ENCODE data around the gene FTO.

The FTO gene

GRCh38 chr16:53755026-53755910 is 51.3 kb downstream of the FTO start:
- Histone ChIP-seq H3K27ac (ENCODE audit: low read length) (peak overlapping the region; percentile 16), H3K36me3 (ENCODE audit: control insufficient read depth in 1 of 2, insufficient read depth in 2 of 2, low read length in 2 of 2) (no peaks in the 10 kb centered on the region), H3K4me3 (ENCODE audit: low read depth in 1 of 2, low read length in 2 of 2) (no peak overlapping the region), H3K4me1 (ENCODE audit: control insufficient read depth in 1 of 2, insufficient read depth in 2 of 2, low read length in 2 of 2) (peaks cover 0 to 25% of the 10 kb centered on the region in 2 donors), H3K9me3 (ENCODE audit: control insufficient read depth in 1 of 2, low read length in 2 of 2) (no peaks in the 10 kb centered on the region), H3K27me3 (ENCODE audit: low read depth, low read length) (no peaks in the 10 kb centered on the region)

GRCh38 chr16:53756275-53756996 is 52.5 kb downstream of the FTO start:
- Histone ChIP-seq H3K27me3 (ENCODE audit: low read depth, low read length) (no peaks in the 10 kb centered on the region), H3K27ac (ENCODE audit: low read length) (peak overlapping the region; percentile 16), H3K9me3 (ENCODE audit: control insufficient read depth in 1 of 2, low read length in 2 of 2) (no peaks in the 10 kb centered on the region), H3K4me1 (ENCODE audit: control insufficient read depth in 1 of 2, insufficient read depth in 2 of 2, low read length in 2 of 2) (peaks cover 0 to 25% of the 10 kb centered on the region in 2 donors), H3K4me3 (ENCODE audit: low read depth in 1 of 2, low read length in 2 of 2) (no peak overlapping the region), H3K36me3 (ENCODE audit: control insufficient read depth in 1 of 2, insufficient read depth in 2 of 2, low read length in 2 of 2) (no peaks in the 10 kb centered on the region)

- H3K36me3 ChIP-seq (ENCODE audit: control insufficient read depth in 1 of 2, insufficient read depth in 2 of 2, low read length in 2 of 2): no peaks in the 10 kb centered on the region
- no peaks in the 10 kb centered on the region for H3K27me3 ChIP-seq (ENCODE audit: low read depth, low read length)
- no peaks in the 10 kb centered on the region for H3K9me3 ChIP-seq (ENCODE audit: control insufficient read depth in 1 of 2, low read length in 2 of 2)
- H3K4me3 ChIP-seq (ENCODE audit: low read depth in 1 of 2, low read length in 2 of 2): no peak overlapping the region
- H3K4me1 ChIP-seq (ENCODE audit: control insufficient read depth in 1 of 2, insufficient read depth in 2 of 2, low read length in 2 of 2): peaks cover 0 to 29% of the 10 kb centered on the region in 2 donors
- H3K27ac ChIP-seq (ENCODE audit: low read length): no peak overlapping the region
Observed at GRCh38 chr16:53757971-53758609, 54.1 kb downstream of the FTO start.

- no peaks in the 10 kb centered on the region for H3K36me3 ChIP-seq (ENCODE audit: control insufficient read depth in 1 of 2, insufficient read depth in 2 of 2, low read length in 2 of 2)
- H3K4me3 ChIP-seq (ENCODE audit: low read depth in 1 of 2, low read length in 2 of 2): no peak overlapping the region
- no peak overlapping the region for H3K27ac ChIP-seq (ENCODE audit: low read length)
- no peaks in the 10 kb centered on the region for H3K27me3 ChIP-seq (ENCODE audit: low read depth, low read length)
- H3K4me1 ChIP-seq (ENCODE audit: control insufficient read depth in 1 of 2, insufficient read depth in 2 of 2, low read length in 2 of 2): peaks cover 0 to 8% of the 10 kb centered on the region in 2 donors
- H3K9me3 ChIP-seq (ENCODE audit: control insufficient read depth in 1 of 2, low read length in 2 of 2): no peaks in the 10 kb centered on the region
Observed at GRCh38 chr16:53761962-53762703, 58.2 kb downstream of the FTO start.

GRCh38 chr16:53766304-53767016 is 62.5 kb downstream of the FTO start:
- Histone ChIP-seq H3K27ac (ENCODE audit: low read length) (no peak overlapping the region), H3K27me3 (ENCODE audit: low read depth, low read length) (no peaks in the 10 kb centered on the region), H3K9me3 (ENCODE audit: control insufficient read depth in 1 of 2, low read length in 2 of 2) (no peaks in the 10 kb centered on the region), H3K36me3 (ENCODE audit: control insufficient read depth in 1 of 2, insufficient read depth in 2 of 2, low read length in 2 of 2) (no peaks in the 10 kb centered on the region), H3K4me1 (ENCODE audit: control insufficient read depth in 1 of 2, insufficient read depth in 2 of 2, low read length in 2 of 2) (peaks cover 0 to 25% of the 10 kb centered on the region in 2 donors), H3K4me3 (ENCODE audit: low read depth in 1 of 2, low read length in 2 of 2) (no peak overlapping the region)

- Histone ChIP-seq H3K4me3 (ENCODE audit: low read depth in 1 of 2, low read length in 2 of 2) (no peak overlapping the region), H3K36me3 (ENCODE audit: control insufficient read depth in 1 of 2, insufficient read depth in 2 of 2, low read length in 2 of 2) (no peaks in the 10 kb centered on the region), H3K27ac (ENCODE audit: low read length) (no peak overlapping the region), H3K27me3 (ENCODE audit: low read depth, low read length) (no peaks in the 10 kb centered on the region), H3K9me3 (ENCODE audit: control insufficient read depth in 1 of 2, low read length in 2 of 2) (no peaks in the 10 kb centered on the region), H3K4me1 (ENCODE audit: control insufficient read depth in 1 of 2, insufficient read depth in 2 of 2, low read length in 2 of 2) (peaks cover 0 to 25% of the 10 kb centered on the region in 2 donors)
Observed at GRCh38 chr16:53768167-53768566, 64.2 kb downstream of the FTO start.

GRCh38 chr16:53768593-53768992 is 64.6 kb downstream of the FTO start:
- Histone ChIP-seq H3K27ac (ENCODE audit: low read length) (no peak overlapping the region), H3K4me1 (ENCODE audit: control insufficient read depth in 1 of 2, insufficient read depth in 2 of 2, low read length in 2 of 2) (peaks cover 4 to 29% of the 10 kb centered on the region in 2 donors), H3K4me3 (ENCODE audit: low read depth in 1 of 2, low read length in 2 of 2) (no peak overlapping the region), H3K27me3 (ENCODE audit: low read depth, low read length) (no peaks in the 10 kb centered on the region), H3K9me3 (ENCODE audit: control insufficient read depth in 1 of 2, low read length in 2 of 2) (no peaks in the 10 kb centered on the region), H3K36me3 (ENCODE audit: control insufficient read depth in 1 of 2, insufficient read depth in 2 of 2, low read length in 2 of 2) (no peaks in the 10 kb centered on the region)

- H3K9me3 ChIP-seq (ENCODE audit: control insufficient read depth in 1 of 2, low read length in 2 of 2): no peaks in the 10 kb centered on the region
- no peaks in the 10 kb centered on the region for H3K36me3 ChIP-seq (ENCODE audit: control insufficient read depth in 1 of 2, insufficient read depth in 2 of 2, low read length in 2 of 2)
- no peak overlapping the region for H3K4me3 ChIP-seq (ENCODE audit: low read depth in 1 of 2, low read length in 2 of 2)
- H3K27ac ChIP-seq (ENCODE audit: low read length): no peak overlapping the region
- peaks cover 8 to 35% of the 10 kb centered on the region in 2 donors for H3K4me1 ChIP-seq (ENCODE audit: control insufficient read depth in 1 of 2, insufficient read depth in 2 of 2, low read length in 2 of 2)
- no peaks in the 10 kb centered on the region for H3K27me3 ChIP-seq (ENCODE audit: low read depth, low read length)
Observed at GRCh38 chr16:53769185-53769584, 65.2 kb downstream of the FTO start.

GRCh38 chr16:53769787-53770186 is 65.8 kb downstream of the FTO start:
- Histone ChIP-seq H3K4me3 (ENCODE audit: low read depth in 1 of 2, low read length in 2 of 2) (no peak overlapping the region), H3K27ac (ENCODE audit: low read length) (no peak overlapping the region), H3K9me3 (ENCODE audit: control insufficient read depth in 1 of 2, low read length in 2 of 2) (no peaks in the 10 kb centered on the region), H3K27me3 (ENCODE audit: low read depth, low read length) (no peaks in the 10 kb centered on the region), H3K36me3 (ENCODE audit: control insufficient read depth in 1 of 2, insufficient read depth in 2 of 2, low read length in 2 of 2) (no peaks in the 10 kb centered on the region), H3K4me1 (ENCODE audit: control insufficient read depth in 1 of 2, insufficient read depth in 2 of 2, low read length in 2 of 2) (peaks cover 8 to 40% of the 10 kb centered on the region in 2 donors)

GRCh38 chr16:53770641-53771040 is 66.7 kb downstream of the FTO start:
- Histone ChIP-seq H3K27me3 (ENCODE audit: low read depth, low read length) (no peaks in the 10 kb centered on the region), H3K27ac (ENCODE audit: low read length) (no peak overlapping the region), H3K4me3 (ENCODE audit: low read depth in 1 of 2, low read length in 2 of 2) (no peak overlapping the region), H3K4me1 (ENCODE audit: control insufficient read depth in 1 of 2, insufficient read depth in 2 of 2, low read length in 2 of 2) (peaks cover 12 to 47% of the 10 kb centered on the region in 2 donors), H3K36me3 (ENCODE audit: control insufficient read depth in 1 of 2, insufficient read depth in 2 of 2, low read length in 2 of 2) (no peaks in the 10 kb centered on the region), H3K9me3 (ENCODE audit: control insufficient read depth in 1 of 2, low read length in 2 of 2) (no peaks in the 10 kb centered on the region)

Data from muscle layer of duodenum (tissue), 2 donors.